ENCODE measurements around the gene NTN1.

The NTN1 gene

GRCh38 chr17:9235346-9235745 lies 214.0 kb downstream of the NTN1 start:
- DNase-seq: no peak

DNA sequence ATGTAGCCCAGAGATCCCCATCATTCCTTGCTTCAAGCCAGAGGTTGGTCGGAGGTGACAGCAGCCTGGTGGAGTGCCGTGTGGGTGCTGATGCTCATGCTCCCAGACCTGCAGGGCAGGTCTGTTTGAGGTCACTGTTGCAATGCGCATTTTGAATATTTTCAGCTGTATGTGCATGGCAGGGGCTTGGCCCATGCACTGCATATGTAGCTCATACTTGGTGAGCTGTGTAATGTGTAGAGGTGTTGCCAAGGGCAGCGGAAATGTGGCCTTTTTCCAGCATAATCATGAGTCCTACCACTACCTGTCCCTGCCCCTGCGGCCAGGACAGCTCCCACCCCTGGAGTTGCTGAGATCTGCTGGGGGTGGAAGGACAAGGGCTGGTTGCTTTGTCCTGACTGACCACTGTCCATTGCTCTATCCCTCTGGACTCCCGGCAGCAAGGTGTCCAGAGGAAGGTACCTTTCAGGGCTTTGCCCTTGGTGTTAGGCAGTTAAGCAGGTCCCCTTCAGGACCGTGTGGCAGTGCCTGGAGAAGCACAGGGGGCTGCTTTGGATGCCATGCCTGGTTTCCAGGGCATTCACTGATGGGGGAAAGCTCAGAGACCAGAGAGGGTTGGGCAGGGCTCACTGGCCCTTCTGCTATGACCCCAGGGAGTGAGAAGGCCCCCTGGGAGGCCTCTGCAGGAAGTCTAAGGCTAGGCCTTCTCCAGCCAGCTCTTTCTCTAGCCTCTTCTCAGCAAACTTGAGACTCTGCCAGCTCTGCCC lies 215.2 kb downstream of the NTN1 start:
- no peak for DNase-seq

DNA sequence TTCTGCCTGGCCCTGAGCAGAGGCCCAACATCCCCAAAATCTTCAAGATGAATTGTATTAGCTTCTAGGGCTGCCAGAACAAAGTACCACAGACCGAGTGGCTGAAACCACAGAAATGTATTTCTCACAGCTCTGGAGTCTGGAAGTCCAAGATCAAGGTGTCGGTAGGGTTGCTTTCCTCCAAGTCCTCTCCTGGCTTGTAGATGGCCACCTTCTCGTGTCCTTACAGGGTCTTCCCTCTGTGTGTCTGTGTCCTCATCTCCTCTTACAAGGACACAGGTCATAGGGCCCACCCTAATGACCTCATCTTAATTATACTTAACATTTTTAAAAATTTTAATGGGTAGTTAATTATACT lies 215.7 kb downstream of the NTN1 start:
- DNase-seq: no peak

GRCh38 chr17:9237661-9238301 lies 216.5 kb downstream of the NTN1 start:
- no peak for DNase-seq

DNA sequence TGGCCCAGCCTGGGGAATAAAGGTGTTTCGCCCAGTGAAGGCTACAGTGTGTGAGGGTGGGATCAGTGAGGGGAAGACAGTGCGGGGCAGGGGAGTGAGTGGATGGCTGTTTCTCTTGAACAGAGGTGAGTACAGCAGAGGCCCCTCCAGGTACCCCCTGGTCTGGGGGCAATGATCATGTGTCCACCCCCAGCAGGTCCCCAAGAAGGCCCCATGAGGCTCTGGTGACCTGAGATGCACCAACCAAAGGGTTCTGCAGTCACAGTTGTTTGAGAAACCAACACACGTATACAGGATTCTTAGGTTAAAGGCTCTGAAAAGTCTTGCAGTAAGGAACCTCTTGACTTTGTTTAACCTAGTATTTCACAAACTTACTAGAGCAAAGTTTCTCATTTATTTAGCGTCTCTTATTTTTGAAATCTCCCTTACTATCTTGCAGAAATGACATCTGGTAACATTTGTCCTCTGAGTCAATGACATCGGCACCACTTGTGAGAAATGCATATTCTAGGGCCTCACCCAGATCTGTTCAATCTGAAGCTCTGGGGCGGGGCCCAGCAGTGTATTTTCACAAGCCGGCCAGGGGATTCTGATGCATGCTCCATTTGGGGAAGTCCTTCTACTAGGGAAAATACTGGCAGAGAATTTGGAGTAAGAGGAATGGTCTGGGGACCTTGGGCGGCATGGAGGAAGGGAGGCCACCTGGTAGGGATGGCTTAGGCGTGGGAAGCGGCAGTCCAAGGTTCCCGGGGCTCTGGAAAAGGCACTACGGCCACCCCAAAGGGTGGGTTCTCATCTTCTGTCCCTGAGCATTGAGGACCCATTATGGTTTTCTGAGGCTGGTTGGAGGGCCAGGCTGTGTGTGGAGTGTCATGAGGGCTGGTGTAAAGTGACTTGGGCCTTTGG lies 217.3 kb downstream of the NTN1 start:
- no peak for DNase-seq

GRCh38 chr17:9239246-9239792 lies 218.0 kb downstream of the NTN1 start:
- no peak for DNase-seq

- no peak for DNase-seq
Observed at GRCh38 chr17:9239793-9240658, 218.7 kb downstream of the NTN1 start.

- DNase-seq: no peak
Observed at GRCh38 chr17:9240659-9241370, 219.5 kb downstream of the NTN1 start.

GRCh38 chr17:9241371-9241712 lies 220.0 kb downstream of the NTN1 start:
- no peak for DNase-seq

DNA sequence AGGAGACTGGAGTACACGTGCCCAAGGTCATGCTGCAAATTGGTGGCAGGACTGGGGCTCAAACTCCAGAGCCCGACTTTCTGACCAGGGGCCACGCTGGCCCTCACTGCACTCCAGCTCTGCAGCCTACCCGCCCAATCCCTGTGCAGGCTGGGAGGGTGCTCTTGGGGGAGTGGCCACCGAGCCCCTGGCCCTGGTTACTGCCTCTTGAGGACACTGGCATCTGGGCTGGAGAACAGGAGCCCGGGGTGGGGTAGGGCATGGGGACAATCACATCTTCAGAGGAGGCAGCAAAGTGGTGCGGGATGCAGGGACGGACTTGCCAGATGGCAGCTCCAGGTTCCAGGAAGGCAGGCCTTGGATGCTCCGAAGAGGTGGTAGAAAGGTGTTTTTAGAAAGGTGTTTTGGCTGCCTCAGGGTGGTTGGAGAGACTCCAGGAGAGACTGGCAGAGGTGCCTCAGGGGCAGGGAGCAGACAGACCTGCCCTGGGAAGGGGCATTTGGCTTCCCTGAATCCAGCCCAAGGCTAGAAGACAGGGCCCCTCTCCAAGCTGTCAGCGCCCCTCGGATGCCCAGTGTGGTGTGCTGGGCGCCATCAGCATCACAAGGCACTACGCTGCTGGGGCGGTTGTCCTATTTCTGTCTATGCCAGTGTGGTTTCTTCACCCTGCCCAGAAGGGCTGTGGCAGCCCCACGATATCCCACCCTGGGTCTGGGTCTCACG lies 220.6 kb downstream of the NTN1 start:
- DNase-seq: no peak

DNA sequence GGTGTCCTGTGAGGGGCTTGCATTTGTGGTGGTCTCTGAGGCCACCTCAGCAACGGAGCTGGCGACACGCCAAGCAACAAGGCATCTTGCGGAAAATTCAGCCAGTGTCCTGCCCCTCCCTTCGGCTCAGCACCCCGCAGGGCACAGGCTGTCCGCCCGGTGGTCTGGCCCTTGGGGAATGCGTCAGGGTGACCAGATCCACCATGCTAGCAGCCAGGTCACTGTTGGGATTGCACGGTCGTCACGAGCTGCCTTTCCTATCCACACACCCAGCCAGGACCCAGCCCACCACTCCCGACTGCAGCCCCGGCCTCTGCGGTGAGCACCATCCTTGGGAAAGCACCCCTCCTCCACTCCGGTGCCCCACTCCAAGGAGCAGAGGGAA lies 221.2 kb downstream of the NTN1 start:
- no peak for DNase-seq

GRCh38 chr17:9242983-9243382 lies 221.7 kb downstream of the NTN1 start:
- DNase-seq: no peak

DNA sequence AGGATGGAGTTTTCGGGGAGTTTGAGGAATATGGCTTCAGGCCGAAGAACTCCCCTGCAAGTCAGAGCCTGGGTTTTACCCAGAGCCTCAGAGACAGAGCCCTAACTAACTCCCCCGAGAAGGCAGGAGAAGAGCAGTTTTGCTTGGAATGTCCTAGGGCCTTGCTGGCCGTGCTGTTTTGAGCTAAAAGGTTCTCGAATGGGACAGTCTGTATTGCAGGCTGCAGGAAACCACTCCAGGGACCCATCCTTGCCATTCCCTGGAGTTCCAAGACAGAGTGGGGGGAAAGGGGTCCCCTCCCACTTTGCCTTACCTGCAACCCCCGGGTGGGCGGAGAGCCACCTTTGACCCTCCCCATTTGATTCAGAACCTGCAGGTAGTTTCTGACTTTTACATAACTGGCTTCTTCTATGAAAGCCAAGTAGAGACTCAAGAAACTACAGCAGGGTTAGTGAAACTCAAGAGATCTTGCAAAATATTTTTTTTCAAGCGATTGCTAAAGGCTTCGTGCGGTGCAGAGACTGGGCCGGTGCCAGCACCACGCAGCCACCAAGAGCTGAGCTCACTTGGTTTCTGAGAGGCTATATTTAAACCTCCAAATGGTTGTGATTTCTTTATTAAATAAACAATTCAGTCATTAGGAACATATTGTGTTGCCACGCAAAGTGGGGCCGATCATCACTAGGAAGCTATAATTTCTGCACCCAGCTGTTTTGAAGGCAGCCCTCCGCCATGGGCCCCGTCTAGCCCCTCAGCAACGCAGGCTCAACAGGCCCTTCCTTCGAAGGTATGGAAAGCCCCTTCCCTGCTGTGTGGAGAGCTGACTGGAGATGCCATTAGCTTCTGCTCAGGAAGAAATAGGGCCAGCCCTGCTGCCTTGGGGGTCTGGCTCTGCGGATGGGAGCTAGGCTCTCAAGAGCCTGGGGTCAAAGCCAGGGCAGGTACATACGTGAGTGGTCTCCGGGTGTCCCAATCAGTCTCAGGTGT lies 223.0 kb downstream of the NTN1 start:
- DNase-seq: no peak

DNA sequence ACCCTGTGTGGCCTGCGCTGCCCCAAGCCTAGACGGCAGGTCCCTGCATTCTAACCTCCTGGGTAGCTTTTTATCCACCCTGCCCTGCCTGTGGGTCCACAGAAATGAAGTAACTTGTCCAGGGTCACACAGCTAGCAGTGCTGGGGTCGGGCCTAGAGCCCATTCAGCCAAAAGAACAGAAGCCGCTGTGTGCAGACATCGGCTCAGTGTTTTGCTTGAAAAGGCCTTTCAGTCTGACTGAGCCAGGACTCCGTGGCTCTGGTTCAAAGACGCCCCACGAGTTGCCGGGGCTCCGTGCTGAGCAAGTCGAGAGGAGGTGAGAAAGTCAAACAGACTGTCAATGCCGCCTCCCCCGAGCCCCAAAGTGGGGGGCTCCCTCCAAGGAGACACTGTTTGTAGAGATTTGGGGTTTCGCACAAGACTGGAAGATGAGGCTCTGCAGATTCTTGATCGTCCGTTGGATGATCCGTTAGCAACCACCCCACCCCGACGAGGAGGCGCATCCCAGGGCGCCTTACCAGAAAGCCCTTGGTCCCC lies 226.2 kb downstream of the NTN1 start:
- DNase-seq: no peak

DNA sequence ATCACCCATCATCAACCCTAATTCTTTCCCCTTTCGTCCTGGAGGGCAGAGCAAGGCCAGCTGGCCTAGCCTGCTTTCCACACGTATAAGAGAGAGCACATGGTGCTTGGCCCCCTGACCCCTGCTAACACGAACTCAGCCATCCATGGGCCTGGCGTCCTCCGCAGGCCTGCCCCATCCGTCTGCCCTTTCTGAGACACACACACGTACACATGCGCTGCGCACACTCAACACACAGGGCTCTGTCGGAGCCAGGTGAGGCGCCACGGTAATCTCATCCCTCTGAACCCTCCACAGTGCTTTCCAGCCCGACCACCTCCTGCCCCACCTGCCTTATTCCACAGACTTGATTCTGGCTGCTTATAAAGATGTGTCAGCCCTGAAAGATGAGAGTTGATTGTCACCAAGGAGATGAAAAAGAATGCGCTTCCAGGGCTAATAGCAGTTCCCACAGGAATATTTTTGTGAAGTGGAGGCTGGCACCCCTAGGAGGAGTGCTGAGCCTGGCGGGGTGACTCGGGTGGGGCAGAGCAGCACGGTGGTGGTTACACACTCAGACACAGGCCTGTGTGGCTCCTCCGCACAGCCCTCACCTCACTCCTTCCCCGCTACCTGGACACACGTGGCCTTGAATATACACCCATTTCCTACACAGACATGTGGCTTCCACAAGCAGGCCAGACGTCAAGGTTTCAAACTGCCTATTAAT lies 228.1 kb downstream of the NTN1 start:
- DNase-seq: no peak

DNA sequence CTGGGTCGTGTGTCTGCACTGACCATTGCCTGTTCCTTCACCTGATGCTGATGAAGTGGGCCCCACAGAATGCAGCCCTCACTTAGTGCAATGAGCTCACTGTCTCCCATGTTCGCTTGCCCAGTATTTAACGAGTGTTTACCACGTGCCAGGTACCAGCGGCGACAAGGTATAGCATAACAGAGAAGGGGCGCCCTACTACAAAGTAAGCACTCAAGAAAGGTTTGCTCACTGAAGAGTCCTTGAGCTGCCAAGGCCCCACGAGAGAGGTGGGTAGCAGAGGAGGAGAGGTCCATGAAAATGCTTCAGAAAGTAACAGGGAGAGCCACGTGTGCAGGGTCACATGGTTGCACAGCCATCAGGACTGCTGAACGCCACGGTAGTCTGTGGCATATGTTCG lies 230.0 kb downstream of the NTN1 start:
- no peak for DNase-seq

DNA sequence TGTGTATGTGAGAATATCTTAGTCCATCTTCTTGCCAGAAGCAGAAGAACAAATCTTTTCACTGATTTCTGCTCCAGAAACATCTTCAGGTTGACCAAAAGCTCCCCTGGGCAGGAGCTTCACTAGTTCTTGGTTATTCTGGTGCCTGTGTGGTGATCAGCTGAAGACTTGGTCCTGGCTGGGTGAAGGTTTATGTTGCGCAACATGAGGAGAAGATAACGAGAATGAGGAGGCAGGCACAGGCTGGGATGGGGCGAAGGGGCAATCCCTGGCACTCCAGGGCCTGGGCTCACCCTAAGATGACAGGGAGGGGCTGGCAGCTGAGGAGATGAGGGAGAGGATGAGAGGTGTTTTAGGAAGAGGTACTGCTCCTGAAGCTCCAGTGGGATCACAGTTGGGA lies 232.0 kb downstream of the NTN1 start:
- no peak for DNase-seq

DNA sequence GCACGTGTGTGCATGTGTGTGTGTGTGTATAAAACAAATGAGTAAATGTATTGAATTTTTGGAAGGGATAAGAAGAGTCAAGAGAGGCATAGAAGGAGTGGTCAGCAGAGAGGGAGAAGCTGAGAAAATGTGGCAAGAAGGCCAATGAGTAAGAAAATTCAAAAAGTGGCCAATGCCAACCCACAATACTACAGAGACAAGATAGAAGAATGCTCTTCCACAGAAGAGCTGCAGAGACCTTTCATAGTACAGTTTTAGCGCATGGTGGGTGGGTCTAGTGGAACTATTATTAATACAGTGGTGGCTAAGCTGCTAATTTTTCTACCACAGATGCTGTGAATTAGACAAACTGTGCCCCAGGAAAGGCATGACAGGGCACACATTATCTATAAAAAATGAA lies 233.5 kb downstream of the NTN1 start:
- no peak for DNase-seq

GRCh38 chr17:9255833-9256232 lies 234.5 kb downstream of the NTN1 start:
- no peak for DNase-seq

All from NCI-H2107 (cell line).